ENCODE results near the gene KLHL3. TPM values are rescaled to one million over a fixed set of nuclear protein-coding genes. Genes with fewer than 3 reads are reported as not detected.

Gene KLHL3
- total RNA-seq, 1 experiment from 2014 or later: 0.58 TPM

- no TSS peak for BruUV-seq (replicated peaks)
- H3K9me3 ChIP-seq (ENCODE audit: low read depth, low read length, poor library complexity, severe bottlenecking): peaks cover under 1% of the 10 kb centered on the region
- intact Hi-C loops (cut with micrococcal nuclease; ENCODE audit: unreplicated experiment): loop anchor here (1.0 kb wide), 2 partner anchors 83 to 114 kb away; no protein-coding TSS in a partner anchor
- CTCF ChIA-PET: interaction anchor here (0.6 to 1.9 kb wide), 10 partner anchors 8 to 668 kb away, joined by 3 to 17 read pairs (median 9); no protein-coding TSS in a partner anchor
- no peak overlapping the region for H3K27ac ChIP-seq (ENCODE audit: low read depth, low read length, poor library complexity, severe bottlenecking)
- DNase-seq (ENCODE audit: low spot score): peak; percentile 87
- no peaks in the 10 kb centered on the region for H3K4me1 ChIP-seq (ENCODE audit: insufficient read depth, low read length, poor library complexity, severe bottlenecking)
- POLR2A ChIA-PET (ENCODE audit: low non-redundant PET): interaction anchor here (0.5 kb wide), 1 partner anchor 390 kb away, joined by 15 read pairs; no protein-coding TSS in a partner anchor
- H3K36me3 ChIP-seq (ENCODE audit: insufficient read depth, low read length, poor library complexity, severe bottlenecking): no peaks in the 10 kb centered on the region
- no peak for TF ChIP-seq EZH2 (IDR thresholded peaks at IDR 0.05; ENCODE audit: borderline replicate concordance, low read depth, low read length, poor library complexity, severe bottlenecking)
- TF ChIP-seq, protein P1, sequence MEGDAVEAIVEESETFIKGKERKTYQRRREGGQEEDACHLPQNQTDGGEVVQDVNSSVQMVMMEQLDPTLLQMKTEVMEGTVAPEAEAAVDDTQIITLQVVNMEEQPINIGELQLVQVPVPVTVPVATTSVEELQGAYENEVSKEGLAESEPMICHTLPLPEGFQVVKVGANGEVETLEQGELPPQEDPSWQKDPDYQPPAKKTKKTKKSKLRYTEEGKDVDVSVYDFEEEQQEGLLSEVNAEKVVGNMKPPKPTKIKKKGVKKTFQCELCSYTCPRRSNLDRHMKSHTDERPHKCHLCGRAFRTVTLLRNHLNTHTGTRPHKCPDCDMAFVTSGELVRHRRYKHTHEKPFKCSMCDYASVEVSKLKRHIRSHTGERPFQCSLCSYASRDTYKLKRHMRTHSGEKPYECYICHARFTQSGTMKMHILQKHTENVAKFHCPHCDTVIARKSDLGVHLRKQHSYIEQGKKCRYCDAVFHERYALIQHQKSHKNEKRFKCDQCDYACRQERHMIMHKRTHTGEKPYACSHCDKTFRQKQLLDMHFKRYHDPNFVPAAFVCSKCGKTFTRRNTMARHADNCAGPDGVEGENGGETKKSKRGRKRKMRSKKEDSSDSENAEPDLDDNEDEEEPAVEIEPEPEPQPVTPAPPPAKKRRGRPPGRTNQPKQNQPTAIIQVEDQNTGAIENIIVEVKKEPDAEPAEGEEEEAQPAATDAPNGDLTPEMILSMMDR (conservative IDR thresholded peaks at IDR 0.05; ENCODE audit: low read depth, low read length): peak; percentile 70
- no peak overlapping the region for H3K4me3 ChIP-seq (ENCODE audit: low read depth, low read length, poor library complexity, severe bottlenecking)
- H3K27me3 ChIP-seq (replicated peaks; ENCODE audit: insufficient read depth, low read depth, low read length, poor library complexity): no peaks in the 10 kb centered on the region
Observed at GRCh38 chr5:137743031-137743640, 7.2 kb upstream of the KLHL3 start.

DNA sequence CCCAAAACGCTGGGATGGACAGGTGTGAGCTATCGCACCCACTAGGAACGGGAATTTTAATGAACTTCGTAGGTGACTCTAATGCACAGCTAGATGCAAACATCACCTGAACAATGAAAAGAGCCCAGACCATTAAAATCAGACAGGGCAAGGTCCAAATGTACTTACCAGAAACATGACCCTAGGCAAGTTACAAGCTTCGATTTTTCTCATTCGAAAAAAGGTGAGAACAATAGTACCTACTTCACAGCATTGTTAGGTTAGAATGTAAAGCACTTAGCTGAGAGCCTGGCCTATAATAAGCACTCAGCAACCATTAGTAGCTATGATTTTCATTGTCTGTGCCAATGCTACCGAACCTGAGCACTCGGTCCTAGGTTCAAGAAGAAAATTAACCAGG lies 5.8 kb upstream of the KLHL3 start:
- ChIA-PET CTCF (interaction anchor here (1.4 to 1.9 kb wide), 2 partner anchors 75 to 81 kb away, joined by 3 to 15 read pairs; no protein-coding TSS in a partner anchor), POLR2A (ENCODE audit: low non-redundant PET) (interaction anchor here (0.5 to 0.6 kb wide), 2 partner anchors 10 to 68 kb away, joined by 3 to 6 read pairs; no protein-coding TSS in a partner anchor)
- H3K27ac ChIP-seq (ENCODE audit: low read depth, low read length, poor library complexity, severe bottlenecking): no peak overlapping the region
- TF ChIP-seq, protein P1 (conservative IDR thresholded peaks at IDR 0.05; ENCODE audit: low read depth, low read length): no peak
- no peak for TF ChIP-seq EZH2 (IDR thresholded peaks at IDR 0.05; ENCODE audit: borderline replicate concordance, low read depth, low read length, poor library complexity, severe bottlenecking)
- H3K4me1 ChIP-seq (ENCODE audit: insufficient read depth, low read length, poor library complexity, severe bottlenecking): no peaks in the 10 kb centered on the region
- H3K4me3 ChIP-seq (ENCODE audit: low read depth, low read length, poor library complexity, severe bottlenecking): no peak overlapping the region
- no peaks in the 10 kb centered on the region for H3K36me3 ChIP-seq (ENCODE audit: insufficient read depth, low read length, poor library complexity, severe bottlenecking)
- DNase-seq (ENCODE audit: low spot score): no peak
- no TSS peak for BruUV-seq (replicated peaks)
- intact Hi-C loops (cut with micrococcal nuclease; ENCODE audit: unreplicated experiment): no loop called here
- no peaks in the 10 kb centered on the region for H3K27me3 ChIP-seq (replicated peaks; ENCODE audit: insufficient read depth, low read depth, low read length, poor library complexity)
- H3K9me3 ChIP-seq (ENCODE audit: low read depth, low read length, poor library complexity, severe bottlenecking): peaks cover 3% of the 10 kb centered on the region

- intact Hi-C loops (cut with micrococcal nuclease; ENCODE audit: unreplicated experiment): no loop called here
- no peak for DNase-seq (ENCODE audit: low spot score)
- Histone ChIP-seq H3K27ac (ENCODE audit: low read depth, low read length, poor library complexity, severe bottlenecking) (no peak overlapping the region), H3K9me3 (ENCODE audit: low read depth, low read length, poor library complexity, severe bottlenecking) (peaks cover 3% of the 10 kb centered on the region), H3K36me3 (ENCODE audit: insufficient read depth, low read length, poor library complexity, severe bottlenecking) (no peaks in the 10 kb centered on the region), H3K27me3 (replicated peaks; ENCODE audit: insufficient read depth, low read depth, low read length, poor library complexity) (no peaks in the 10 kb centered on the region), H3K4me3 (ENCODE audit: low read depth, low read length, poor library complexity, severe bottlenecking) (no peak overlapping the region), H3K4me1 (ENCODE audit: insufficient read depth, low read length, poor library complexity, severe bottlenecking) (no peaks in the 10 kb centered on the region)
- CTCF ChIA-PET: interaction anchor here (0.6 to 1.8 kb wide), 2 partner anchors 80 to 439 kb away, joined by 3 to 8 read pairs; partner anchors contain the start of gene KIF20A
- TF ChIP-seq, protein P1 (conservative IDR thresholded peaks at IDR 0.05; ENCODE audit: low read depth, low read length): no peak
- TF ChIP-seq EZH2 (IDR thresholded peaks at IDR 0.05; ENCODE audit: borderline replicate concordance, low read depth, low read length, poor library complexity, severe bottlenecking): no peak
- no TSS peak for BruUV-seq (replicated peaks)
- POLR2A ChIA-PET (ENCODE audit: low non-redundant PET): no interaction called here
Observed at GRCh38 chr5:137739737-137740136, 3.8 kb upstream of the KLHL3 start.

Data from A673 (cell line).